ENCODE data around the gene PSRC1. TPM values are rescaled to one million over a fixed set of nuclear protein-coding genes. Genes with fewer than 3 reads are reported as not detected.
A peak's percentile ranks its signal among the peaks of the same experiment; 100 is the strongest.

Gene PSRC1
- total RNA-seq, 1 donor from 2014 or later = 46.2 TPM

GRCh38 chr1:109272831-109273547, 10.0 kb downstream of the PSRC1 start:
- no peak overlapping the region for H3K4me3 Mint-ChIP-seq
- peaks cover 23% of the 10 kb centered on the region for H3K4me1 Mint-ChIP-seq (ENCODE audit: unreplicated experiment)
- peak; percentile 64 for DNase-seq (ENCODE audit: extremely low spot score, unreplicated experiment)
- H3K36me3 Mint-ChIP-seq = peaks cover 7% of the 10 kb centered on the region
- H3K27ac Mint-ChIP-seq = peak overlapping the region; percentile 58
- no peaks in the 10 kb centered on the region for H3K9me3 Mint-ChIP-seq
- TF ChIP-seq, protein P1, sequence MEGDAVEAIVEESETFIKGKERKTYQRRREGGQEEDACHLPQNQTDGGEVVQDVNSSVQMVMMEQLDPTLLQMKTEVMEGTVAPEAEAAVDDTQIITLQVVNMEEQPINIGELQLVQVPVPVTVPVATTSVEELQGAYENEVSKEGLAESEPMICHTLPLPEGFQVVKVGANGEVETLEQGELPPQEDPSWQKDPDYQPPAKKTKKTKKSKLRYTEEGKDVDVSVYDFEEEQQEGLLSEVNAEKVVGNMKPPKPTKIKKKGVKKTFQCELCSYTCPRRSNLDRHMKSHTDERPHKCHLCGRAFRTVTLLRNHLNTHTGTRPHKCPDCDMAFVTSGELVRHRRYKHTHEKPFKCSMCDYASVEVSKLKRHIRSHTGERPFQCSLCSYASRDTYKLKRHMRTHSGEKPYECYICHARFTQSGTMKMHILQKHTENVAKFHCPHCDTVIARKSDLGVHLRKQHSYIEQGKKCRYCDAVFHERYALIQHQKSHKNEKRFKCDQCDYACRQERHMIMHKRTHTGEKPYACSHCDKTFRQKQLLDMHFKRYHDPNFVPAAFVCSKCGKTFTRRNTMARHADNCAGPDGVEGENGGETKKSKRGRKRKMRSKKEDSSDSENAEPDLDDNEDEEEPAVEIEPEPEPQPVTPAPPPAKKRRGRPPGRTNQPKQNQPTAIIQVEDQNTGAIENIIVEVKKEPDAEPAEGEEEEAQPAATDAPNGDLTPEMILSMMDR (conservative IDR thresholded peaks at IDR 0.05) = no peak
- no peaks in the 10 kb centered on the region for H3K27me3 Mint-ChIP-seq

DNA sequence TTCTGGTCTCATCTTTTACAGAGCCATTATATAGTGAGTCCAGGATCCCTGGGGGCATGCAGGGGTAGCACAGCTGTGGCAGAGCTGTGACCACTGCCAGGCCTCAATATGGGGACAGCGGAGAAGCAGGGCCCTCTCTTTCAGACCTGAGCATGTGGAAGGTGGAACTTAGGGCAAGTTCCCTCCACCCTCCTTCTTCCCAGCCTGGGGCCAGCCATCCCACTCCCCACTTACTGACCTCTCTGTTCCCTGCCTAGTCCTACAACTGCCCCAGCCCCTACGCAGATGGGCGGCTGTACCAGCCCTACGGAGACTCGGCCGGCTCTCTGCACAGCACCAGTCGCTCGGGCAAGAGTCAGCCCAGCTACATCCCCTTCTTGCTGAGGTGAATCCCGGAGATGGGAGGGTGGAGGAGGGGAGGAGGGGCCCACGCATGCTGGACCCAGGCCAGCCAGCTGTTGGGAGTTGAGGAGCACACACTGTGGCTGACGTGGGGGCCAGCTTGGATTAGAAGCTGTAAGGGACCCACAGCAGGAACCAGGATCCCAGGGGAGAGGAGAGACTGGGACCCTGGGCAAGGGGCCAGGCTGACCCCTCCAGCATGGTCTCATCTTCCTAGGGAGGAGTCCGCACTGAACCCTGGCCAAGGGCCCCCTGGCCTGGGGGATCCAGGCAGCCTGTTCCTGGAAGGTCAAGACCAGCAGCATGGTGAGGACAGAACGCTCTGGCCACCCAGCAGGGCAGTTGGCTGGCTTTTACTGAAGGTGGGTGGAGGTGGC, 10.7 kb downstream of the PSRC1 start:
- TF ChIP-seq, protein P1 (conservative IDR thresholded peaks at IDR 0.05) = no peak
- Mint-ChIP-seq H3K27ac (peak overlapping the region; percentile 58), H3K9me3 (no peaks in the 10 kb centered on the region), H3K4me3 (no peak overlapping the region), H3K27me3 (no peaks in the 10 kb centered on the region), H3K4me1 (ENCODE audit: unreplicated experiment) (peaks cover 23% of the 10 kb centered on the region), H3K36me3 (peaks cover 7% of the 10 kb centered on the region)
- peak; percentile 67 for DNase-seq (ENCODE audit: extremely low spot score, unreplicated experiment)

DNA sequence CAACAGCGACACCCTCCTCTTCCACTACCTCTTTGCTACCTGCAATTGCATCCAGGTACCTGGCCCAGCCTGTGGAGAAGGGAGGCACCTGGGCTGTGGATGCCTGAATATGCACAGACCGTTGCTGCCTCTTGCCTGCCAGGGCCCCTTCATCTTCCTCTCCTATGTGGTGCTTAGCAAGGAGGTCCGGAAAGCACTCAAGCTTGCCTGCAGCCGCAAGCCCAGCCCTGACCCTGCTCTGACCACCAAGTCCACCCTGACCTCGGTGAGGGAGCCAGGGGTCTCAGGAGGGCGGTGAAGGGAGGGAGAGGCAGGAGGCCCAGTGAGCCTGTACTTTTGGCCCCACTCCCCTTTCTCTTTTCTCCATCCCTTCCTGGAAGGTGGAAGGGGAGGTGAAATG, 11.5 kb downstream of the PSRC1 start:
- Mint-ChIP-seq H3K27ac (peak overlapping the region; percentile 51), H3K9me3 (no peaks in the 10 kb centered on the region), H3K27me3 (no peaks in the 10 kb centered on the region), H3K4me1 (ENCODE audit: unreplicated experiment) (peaks cover 23% of the 10 kb centered on the region), H3K36me3 (peaks cover 7% of the 10 kb centered on the region), H3K4me3 (no peak overlapping the region)
- TF ChIP-seq, protein P1 (conservative IDR thresholded peaks at IDR 0.05) = no peak
- peak; percentile 60 for DNase-seq (ENCODE audit: extremely low spot score, unreplicated experiment)

DNA sequence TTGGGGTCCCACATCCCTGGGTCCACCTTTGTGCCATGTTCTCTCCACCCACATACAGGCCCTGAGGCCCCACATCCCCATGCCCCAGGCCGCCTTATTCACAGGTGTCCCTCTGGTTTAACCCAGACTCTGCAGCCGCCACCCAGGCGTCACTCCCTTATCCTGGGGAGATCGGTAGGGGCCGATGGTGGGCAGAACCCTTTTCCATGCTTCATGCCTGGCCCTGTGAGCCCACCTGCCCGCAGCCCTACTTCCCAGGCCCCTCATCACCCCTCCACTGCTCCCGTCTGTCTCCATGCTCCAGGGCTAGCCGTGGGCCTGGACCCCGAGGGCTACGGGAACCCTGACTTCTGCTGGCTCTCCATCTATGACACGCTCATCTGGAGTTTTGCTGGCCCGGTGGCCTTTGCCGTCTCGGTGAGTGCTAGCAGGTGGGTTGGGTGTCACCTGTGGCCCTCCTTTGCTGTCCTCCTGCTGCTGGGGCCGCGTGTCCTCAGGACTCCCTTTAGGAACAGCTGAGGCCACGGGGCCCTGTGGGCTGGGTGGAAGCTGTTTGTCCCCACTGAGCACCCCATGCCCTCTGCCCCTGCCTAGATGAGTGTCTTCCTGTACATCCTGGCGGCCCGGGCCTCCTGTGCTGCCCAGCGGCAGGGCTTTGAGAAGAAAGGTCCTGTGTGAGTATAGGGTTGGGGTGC, 12.2 kb downstream of the PSRC1 start:
- Mint-ChIP-seq H3K9me3 (no peaks in the 10 kb centered on the region), H3K4me1 (ENCODE audit: unreplicated experiment) (peaks cover 21% of the 10 kb centered on the region), H3K36me3 (peaks cover 7% of the 10 kb centered on the region), H3K27ac (peak overlapping the region; percentile 16), H3K27me3 (no peaks in the 10 kb centered on the region), H3K4me3 (no peak overlapping the region)
- peak; percentile 64 for DNase-seq (ENCODE audit: extremely low spot score, unreplicated experiment)
- TF ChIP-seq, protein P1 (conservative IDR thresholded peaks at IDR 0.05) = no peak

DNA sequence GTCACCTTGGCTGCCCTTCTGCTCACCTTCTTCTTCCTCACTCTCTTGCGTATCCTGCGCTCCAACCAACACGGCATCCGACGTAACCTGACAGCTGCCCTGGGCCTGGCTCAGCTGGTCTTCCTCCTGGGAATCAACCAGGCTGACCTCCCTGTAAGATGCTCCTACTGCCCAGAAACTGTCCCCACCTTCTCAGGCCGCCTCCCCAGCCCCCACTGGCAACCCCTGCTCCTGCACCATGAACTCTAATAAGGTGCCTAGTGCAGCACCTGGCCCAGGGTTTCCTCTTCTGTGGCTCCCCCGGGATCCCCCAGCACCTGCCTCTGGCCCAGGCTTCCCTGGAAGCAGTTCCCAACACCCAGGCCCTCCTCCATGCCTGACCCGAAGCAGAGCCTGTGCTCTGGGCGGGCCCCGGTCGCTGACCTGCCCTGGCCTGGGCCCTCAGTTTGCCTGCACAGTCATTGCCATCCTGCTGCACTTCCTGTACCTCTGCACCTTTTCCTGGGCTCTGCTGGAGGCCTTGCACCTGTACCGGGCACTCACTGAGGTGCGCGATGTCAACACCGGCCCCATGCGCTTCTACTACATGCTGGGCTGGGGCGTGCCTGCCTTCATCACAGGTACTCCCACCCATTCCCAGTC, 12.8 kb downstream of the PSRC1 start:
- H3K36me3 Mint-ChIP-seq = peaks cover 7% of the 10 kb centered on the region
- no peaks in the 10 kb centered on the region for H3K9me3 Mint-ChIP-seq
- no peaks in the 10 kb centered on the region for H3K27me3 Mint-ChIP-seq
- peaks cover 14% of the 10 kb centered on the region for H3K4me1 Mint-ChIP-seq (ENCODE audit: unreplicated experiment)
- DNase-seq (ENCODE audit: extremely low spot score, unreplicated experiment) = peak; percentile 63
- no peak overlapping the region for H3K4me3 Mint-ChIP-seq
- TF ChIP-seq, protein P1 (conservative IDR thresholded peaks at IDR 0.05) = no peak
- peak overlapping the region; percentile 16 for H3K27ac Mint-ChIP-seq

Data from type B pancreatic cell (in vitro differentiated cells).